GM12874 (cell line): ENCODE data around the gene GPANK1.

Source experiments
- CTCF ChIP-seq: IDR thresholded peaks from 2 replicates; pipeline ENCODE4 v1.5.1; 2011; ENCODE audit warnings: low read depth, mild to moderate bottlenecking, control low read depth, low read length, moderate library complexity; ENCODE audit not compliant: insufficient read depth

GPANK1 gene

DNA sequence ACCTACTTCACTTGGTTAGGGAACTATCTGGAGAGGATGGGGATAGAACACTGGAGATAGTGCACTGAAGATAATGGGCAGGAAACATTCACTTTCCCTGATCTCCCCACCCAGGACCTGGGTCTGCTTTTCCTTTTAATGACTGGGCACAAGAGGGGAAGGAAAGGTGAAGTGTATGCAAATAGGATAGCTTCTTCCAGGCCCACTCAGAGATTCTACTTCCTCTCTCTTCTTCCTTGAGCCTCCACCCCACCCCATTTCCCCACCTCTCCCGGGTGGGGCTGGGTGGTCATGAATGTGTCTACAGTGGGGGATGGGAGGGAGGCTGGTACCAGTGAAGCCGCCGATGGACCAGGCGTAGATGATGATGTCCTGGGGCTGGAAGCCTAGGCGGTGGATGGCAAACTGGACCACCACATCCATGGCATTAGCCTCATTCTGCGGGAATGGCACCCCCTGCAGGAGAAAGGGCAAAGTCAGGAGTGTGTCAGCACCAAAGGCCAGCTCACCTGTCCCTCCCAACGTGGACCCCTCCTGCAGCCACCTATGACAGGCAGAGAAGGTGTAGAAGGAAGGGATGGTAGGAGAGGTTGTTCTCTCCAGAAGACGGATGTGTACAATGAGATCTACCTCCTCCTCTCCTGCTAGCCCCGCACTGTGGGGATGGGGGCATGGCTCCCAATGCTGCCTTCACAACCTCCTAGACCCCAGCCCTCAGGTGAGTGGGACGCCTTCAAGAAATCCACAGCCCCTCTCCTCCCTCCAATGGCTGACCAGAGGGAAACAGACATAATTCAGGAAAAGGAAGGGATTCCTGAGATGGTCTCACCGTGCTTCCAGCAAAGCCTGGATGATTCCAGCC, 24.7 kb upstream of the GPANK1 start:
- peak; percentile 58 for TF ChIP-seq CTCF

DNA sequence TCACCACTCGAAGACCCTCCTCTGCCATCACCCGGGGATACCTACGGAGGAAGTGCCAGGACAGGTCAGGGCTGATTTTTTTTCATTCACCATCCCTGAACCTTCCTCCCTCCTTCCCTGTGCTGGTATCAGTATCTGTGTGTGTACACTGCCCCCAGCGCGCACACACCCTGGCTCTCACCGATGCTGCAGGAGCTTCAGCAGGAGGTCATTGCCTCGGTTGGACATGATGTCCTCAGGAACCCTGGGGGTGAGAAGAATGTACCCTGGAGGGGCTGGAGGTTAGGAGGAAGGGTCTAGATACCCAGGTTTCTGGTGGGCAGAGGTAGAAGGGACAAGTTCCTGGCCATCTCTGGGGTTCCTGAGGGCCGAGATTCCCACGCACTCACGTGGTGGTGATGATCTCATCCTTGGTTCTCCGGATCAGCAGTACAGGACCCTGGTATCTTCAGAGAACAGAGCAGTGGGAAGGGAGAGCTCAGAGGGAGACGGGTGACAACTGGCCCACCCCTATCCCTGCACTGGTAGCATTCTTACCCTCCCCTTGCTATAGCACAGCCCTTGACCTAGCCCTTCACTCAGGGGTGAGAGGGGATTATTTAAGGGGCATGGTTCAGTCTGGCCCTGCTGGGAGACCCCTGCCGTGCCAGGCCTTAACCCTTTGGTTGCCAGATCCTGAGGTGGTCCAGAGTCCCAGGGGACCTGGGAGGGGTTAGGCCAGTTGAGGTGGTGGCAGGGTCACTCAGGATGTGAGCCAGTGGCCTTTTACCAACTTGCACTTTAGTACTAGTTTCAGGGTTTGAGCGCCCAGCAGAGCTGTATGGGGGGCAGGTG, 23.3 kb upstream of the GPANK1 start:
- no peak for TF ChIP-seq CTCF

DNA sequence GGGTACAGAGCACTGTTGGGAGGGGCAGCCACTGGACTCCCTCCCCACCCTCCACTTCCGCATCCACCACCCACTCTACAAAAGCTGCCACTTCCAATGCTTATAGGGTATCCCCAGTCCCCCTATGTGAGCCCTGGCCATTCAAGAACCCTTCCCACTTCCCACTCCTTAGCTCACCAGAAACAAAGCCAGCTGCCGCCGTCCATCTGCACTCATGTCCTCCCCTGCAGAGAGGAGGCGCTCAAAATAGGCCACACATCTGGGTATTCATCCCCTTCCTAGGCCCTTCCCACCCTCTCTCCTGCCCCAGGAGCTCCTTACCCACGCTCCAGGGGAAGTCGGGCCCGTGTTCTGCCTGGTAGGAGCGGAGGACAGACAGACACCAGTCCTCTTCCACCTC, 22.5 kb upstream of the GPANK1 start:
- TF ChIP-seq CTCF: no peak

- TF ChIP-seq CTCF: no peak
These were observed 21.7 kb upstream of the GPANK1 start for GRCh38 chr6:31686483-31686882.

GRCh38 chr6:31683591-31683990, 18.8 kb upstream of the GPANK1 start:
- TF ChIP-seq CTCF: no peak

DNA sequence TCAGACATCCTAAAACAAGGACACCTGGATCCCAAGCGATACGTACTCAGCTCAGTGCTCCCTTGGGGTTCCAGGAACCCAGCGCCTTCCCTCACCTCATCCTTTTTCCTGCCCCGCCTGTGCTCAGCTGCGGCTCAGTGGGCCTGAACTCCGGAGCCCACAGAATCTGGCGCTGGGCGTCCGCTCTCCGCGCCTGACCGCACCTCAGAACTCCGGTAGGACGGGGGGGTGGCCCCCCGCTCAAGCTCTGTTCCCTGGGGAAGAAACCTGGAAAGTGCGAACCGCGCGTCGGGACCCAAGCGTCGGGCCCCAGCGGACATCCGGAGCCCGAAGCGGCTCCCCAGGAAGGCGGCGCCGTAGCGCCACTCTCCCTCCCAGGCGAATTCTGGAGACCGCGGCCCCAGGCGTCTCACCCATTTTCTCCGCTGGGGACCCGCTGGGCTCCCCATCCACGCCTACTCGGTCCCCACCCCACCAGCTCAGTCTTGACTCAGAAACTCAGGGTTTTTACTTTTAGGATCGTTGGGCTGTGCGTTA, 16.4 kb upstream of the GPANK1 start:
- 0 out of 2 replicates have a peak, but pooled peaks have one; percentile 31 for TF ChIP-seq CTCF

DNA sequence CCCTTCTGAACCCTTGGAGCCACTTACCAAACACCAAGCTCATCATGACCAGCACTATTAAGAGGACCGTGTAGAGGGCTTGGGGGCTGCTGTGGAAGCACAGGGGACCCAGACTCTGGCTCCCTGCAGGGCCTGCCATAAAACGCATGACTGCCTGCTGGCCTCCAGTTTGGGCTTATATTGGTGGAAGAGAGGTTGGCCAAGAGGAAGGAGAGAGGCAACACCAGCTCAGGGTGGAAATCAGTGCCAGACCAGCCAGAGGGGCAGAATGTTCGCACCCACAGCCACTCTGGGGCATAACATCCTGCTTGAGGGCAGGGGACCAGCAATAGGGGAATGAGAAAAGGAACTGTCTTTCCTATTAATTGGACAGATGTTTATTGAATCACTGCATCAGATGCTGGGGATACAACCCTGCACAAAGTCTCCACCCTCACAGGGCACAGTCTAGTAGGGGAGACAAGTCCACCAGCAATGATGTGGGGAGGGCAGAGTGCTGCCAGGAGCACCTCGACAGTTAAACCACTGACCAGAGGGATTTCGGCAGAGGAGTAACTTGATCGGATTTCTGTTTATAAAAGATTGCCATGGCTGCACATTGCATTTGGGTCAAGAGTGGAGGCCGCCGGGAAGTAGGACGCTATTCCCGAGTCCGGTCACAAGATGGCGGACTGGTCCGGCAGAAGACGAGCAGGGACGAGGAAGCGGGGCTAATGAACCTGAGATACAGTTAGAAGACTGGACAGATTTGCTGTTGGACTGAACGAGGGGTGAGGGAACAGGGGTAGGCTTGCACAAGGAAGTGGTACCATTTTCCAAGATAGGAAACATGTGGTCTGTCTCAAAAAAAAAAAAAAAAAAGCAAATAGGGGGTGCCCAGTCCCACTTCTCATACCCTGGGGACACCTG, 15.7 kb upstream of the GPANK1 start, which contains the start of gene LY6G5C:
LY6G5C (minus strand) TSS at position 842 of the 909 bp plus-strand sequence; CDS start at position 148, 694 bp downstream.
- TF ChIP-seq CTCF: peak; percentile 76
